ENCODE measurements around the gene JAG2. TPM values are rescaled to one million over a fixed set of nuclear protein-coding genes. Genes with fewer than 3 reads are reported as not detected.
"Not testable (repeated sequence)": the region's sequence is repeated elsewhere in the genome, so short reads cannot be mapped to it uniquely, and the experiment has no call there.

Gene JAG2
- total and polyA plus RNA-seq, 4 donors: 17.3 to 39.7 (median 23.6) TPM

GRCh38 chr14:105109243-105109642 lies 59.3 kb downstream of the JAG2 start:
- not testable (repeated sequence) for H3K9me3 ChIP-seq (ENCODE audit: control insufficient read depth, insufficient read depth, low read length); H3K36me3 ChIP-seq (ENCODE audit: control insufficient read depth, insufficient read depth, low read length); H3K4me3 ChIP-seq (ENCODE audit: low read depth, low read length); H3K4me1 ChIP-seq (ENCODE audit: control insufficient read depth, insufficient read depth, low read length); DNase-seq (ENCODE audit: low read depth in 4 of 6, low spot score in 6 of 6); H3K27me3 ChIP-seq (ENCODE audit: control insufficient read depth, insufficient read depth, low read length); H3K27ac ChIP-seq (ENCODE audit: low read depth, low read length)
- WGBS (ENCODE audit: insufficient coverage): 92% methylated on average over 8 of the region's 8 CpGs

GRCh38 chr14:105108516-105108864 lies 60.1 kb downstream of the JAG2 start:
- Histone ChIP-seq H3K27ac (ENCODE audit: low read depth, low read length) (no peak overlapping the region), H3K36me3 (ENCODE audit: control insufficient read depth, insufficient read depth, low read length) (no peaks in the 10 kb centered on the region), H3K27me3 (ENCODE audit: control insufficient read depth, insufficient read depth, low read length) (no peaks in the 10 kb centered on the region), H3K4me3 (ENCODE audit: low read depth, low read length) (no peak overlapping the region), H3K4me1 (ENCODE audit: control insufficient read depth, insufficient read depth, low read length) (no peaks in the 10 kb centered on the region), H3K9me3 (ENCODE audit: control insufficient read depth, insufficient read depth, low read length) (no peaks in the 10 kb centered on the region)
- no peak for DNase-seq (ENCODE audit: low read depth in 4 of 6, low spot score in 6 of 6)
- 86% methylated on average over 7 of the region's 7 CpGs for WGBS (ENCODE audit: insufficient coverage)

GRCh38 chr14:105107781-105108515 lies 60.6 kb downstream of the JAG2 start:
- DNase-seq (ENCODE audit: low read depth in 4 of 6, low spot score in 6 of 6): no peak
- Histone ChIP-seq H3K9me3 (ENCODE audit: control insufficient read depth, insufficient read depth, low read length) (no peaks in the 10 kb centered on the region), H3K4me3 (ENCODE audit: low read depth, low read length) (no peak overlapping the region), H3K27ac (ENCODE audit: low read depth, low read length) (no peak overlapping the region), H3K4me1 (ENCODE audit: control insufficient read depth, insufficient read depth, low read length) (no peaks in the 10 kb centered on the region), H3K27me3 (ENCODE audit: control insufficient read depth, insufficient read depth, low read length) (no peaks in the 10 kb centered on the region), H3K36me3 (ENCODE audit: control insufficient read depth, insufficient read depth, low read length) (no peaks in the 10 kb centered on the region)
- 95% methylated on average over 3 of the region's 9 CpGs for WGBS (ENCODE audit: insufficient coverage)

GRCh38 chr14:105107351-105107750 lies 61.2 kb downstream of the JAG2 start:
- H3K27ac ChIP-seq (ENCODE audit: low read depth, low read length): no peak overlapping the region
- H3K4me1 ChIP-seq (ENCODE audit: control insufficient read depth, insufficient read depth, low read length): no peaks in the 10 kb centered on the region
- no peak overlapping the region for H3K4me3 ChIP-seq (ENCODE audit: low read depth, low read length)
- H3K36me3 ChIP-seq (ENCODE audit: control insufficient read depth, insufficient read depth, low read length): no peaks in the 10 kb centered on the region
- DNase-seq (ENCODE audit: low read depth in 4 of 6, low spot score in 6 of 6): no peak
- no peaks in the 10 kb centered on the region for H3K27me3 ChIP-seq (ENCODE audit: control insufficient read depth, insufficient read depth, low read length)
- no peaks in the 10 kb centered on the region for H3K9me3 ChIP-seq (ENCODE audit: control insufficient read depth, insufficient read depth, low read length)
- 85% methylated on average over 6 of the region's 7 CpGs for WGBS (ENCODE audit: insufficient coverage)

GRCh38 chr14:105105158-105105557 lies 63.4 kb downstream of the JAG2 start:
- no peak for DNase-seq (ENCODE audit: low read depth in 4 of 6, low spot score in 6 of 6)
- H3K4me1 ChIP-seq (ENCODE audit: control insufficient read depth, insufficient read depth, low read length): no peaks in the 10 kb centered on the region
- no peaks in the 10 kb centered on the region for H3K9me3 ChIP-seq (ENCODE audit: control insufficient read depth, insufficient read depth, low read length)
- no peaks in the 10 kb centered on the region for H3K36me3 ChIP-seq (ENCODE audit: control insufficient read depth, insufficient read depth, low read length)
- 88% methylated on average over 2 of the region's 7 CpGs for WGBS (ENCODE audit: insufficient coverage)
- H3K4me3 ChIP-seq (ENCODE audit: low read depth, low read length): no peak overlapping the region
- H3K27me3 ChIP-seq (ENCODE audit: control insufficient read depth, insufficient read depth, low read length): no peaks in the 10 kb centered on the region
- H3K27ac ChIP-seq (ENCODE audit: low read depth, low read length): no peak overlapping the region

- Histone ChIP-seq H3K4me1 (ENCODE audit: control insufficient read depth, insufficient read depth, low read length) (no peaks in the 10 kb centered on the region), H3K9me3 (ENCODE audit: control insufficient read depth, insufficient read depth, low read length) (no peaks in the 10 kb centered on the region), H3K4me3 (ENCODE audit: low read depth, low read length) (no peak overlapping the region), H3K36me3 (ENCODE audit: control insufficient read depth, insufficient read depth, low read length) (peaks cover under 1% of the 10 kb centered on the region), H3K27ac (ENCODE audit: low read depth, low read length) (no peak overlapping the region), H3K27me3 (ENCODE audit: control insufficient read depth, insufficient read depth, low read length) (no peaks in the 10 kb centered on the region)
- 95% methylated on average over 3 of the region's 3 CpGs for WGBS (ENCODE audit: insufficient coverage)
- no peak for DNase-seq (ENCODE audit: low read depth in 4 of 6, low spot score in 6 of 6)
Measured at GRCh38 chr14:105102893-105103292, 65.7 kb downstream of the JAG2 start.

- Histone ChIP-seq H3K36me3 (ENCODE audit: control insufficient read depth, insufficient read depth, low read length) (peaks cover 3% of the 10 kb centered on the region), H3K27me3 (ENCODE audit: control insufficient read depth, insufficient read depth, low read length) (no peaks in the 10 kb centered on the region), H3K4me1 (ENCODE audit: control insufficient read depth, insufficient read depth, low read length) (no peaks in the 10 kb centered on the region), H3K9me3 (ENCODE audit: control insufficient read depth, insufficient read depth, low read length) (no peaks in the 10 kb centered on the region), H3K27ac (ENCODE audit: low read depth, low read length) (no peak overlapping the region), H3K4me3 (ENCODE audit: low read depth, low read length) (no peak overlapping the region)
- WGBS (ENCODE audit: insufficient coverage): 82% methylated on average over 6 of the region's 7 CpGs
- DNase-seq (ENCODE audit: low read depth in 4 of 6, low spot score in 6 of 6): no peak
Measured at GRCh38 chr14:105102361-105102870, 66.2 kb downstream of the JAG2 start.

- Histone ChIP-seq H3K27me3 (ENCODE audit: control insufficient read depth, insufficient read depth, low read length) (no peaks in the 10 kb centered on the region), H3K9me3 (ENCODE audit: control insufficient read depth, insufficient read depth, low read length) (no peaks in the 10 kb centered on the region), H3K4me1 (ENCODE audit: control insufficient read depth, insufficient read depth, low read length) (no peaks in the 10 kb centered on the region), H3K36me3 (ENCODE audit: control insufficient read depth, insufficient read depth, low read length) (peaks cover 13% of the 10 kb centered on the region), H3K4me3 (ENCODE audit: low read depth, low read length) (no peak overlapping the region), H3K27ac (ENCODE audit: low read depth, low read length) (no peak overlapping the region)
- DNase-seq (ENCODE audit: low read depth in 4 of 6, low spot score in 6 of 6): no peak
- 50% methylated on average over 1 of the region's 4 CpGs for WGBS (ENCODE audit: insufficient coverage)
Measured at GRCh38 chr14:105100910-105101309, 67.7 kb downstream of the JAG2 start.

- Histone ChIP-seq H3K4me1 (ENCODE audit: control insufficient read depth, insufficient read depth, low read length) (no peaks in the 10 kb centered on the region), H3K27me3 (ENCODE audit: control insufficient read depth, insufficient read depth, low read length) (no peaks in the 10 kb centered on the region), H3K36me3 (ENCODE audit: control insufficient read depth, insufficient read depth, low read length) (peaks cover 14% of the 10 kb centered on the region), H3K4me3 (ENCODE audit: low read depth, low read length) (no peak overlapping the region), H3K9me3 (ENCODE audit: control insufficient read depth, insufficient read depth, low read length) (no peaks in the 10 kb centered on the region), H3K27ac (ENCODE audit: low read depth, low read length) (no peak overlapping the region)
- WGBS (ENCODE audit: insufficient coverage): 90% methylated on average over 4 of the region's 6 CpGs
- no peak for DNase-seq (ENCODE audit: low read depth in 4 of 6, low spot score in 6 of 6)
Measured at GRCh38 chr14:105099778-105100177, 68.8 kb downstream of the JAG2 start.

- Histone ChIP-seq H3K27ac (ENCODE audit: low read depth, low read length) (no peak overlapping the region), H3K27me3 (ENCODE audit: control insufficient read depth, insufficient read depth, low read length) (no peaks in the 10 kb centered on the region), H3K4me3 (ENCODE audit: low read depth, low read length) (no peak overlapping the region), H3K9me3 (ENCODE audit: control insufficient read depth, insufficient read depth, low read length) (no peaks in the 10 kb centered on the region), H3K36me3 (ENCODE audit: control insufficient read depth, insufficient read depth, low read length) (peaks cover 14% of the 10 kb centered on the region), H3K4me1 (ENCODE audit: control insufficient read depth, insufficient read depth, low read length) (peaks cover 12% of the 10 kb centered on the region)
- whole genome bisulfite sequencing (ENCODE audit: insufficient coverage): no CpG with 5 or more reads among the region's 8 CpGs
- DNase-seq (ENCODE audit: low read depth in 4 of 6, low spot score in 6 of 6): no peak
Measured at GRCh38 chr14:105098316-105098715, 70.3 kb downstream of the JAG2 start.

All from spinal cord (tissue), 10 donors.